H1 (cell line): ENCODE results near the gene NR2C2AP. TPM values are rescaled to one million over a fixed set of nuclear protein-coding genes. Genes with fewer than 3 reads are reported as not detected.

Experiments used
- ATF2 ChIP-seq: IDR thresholded peaks from 2 replicates; pipeline ENCODE4 v1.6.1; 2012; ENCODE audit warnings: low read length, inconsistent platforms
- MAX ChIP-seq: IDR thresholded peaks from 2 replicates; pipeline ENCODE4 v1.6.1; 2012; ENCODE audit warnings: inconsistent platforms
- TAF7 ChIP-seq: optimal IDR thresholded peaks from 2 replicates; pipeline ENCODE3; 2011; ENCODE audit warnings: low read depth, mild to moderate bottlenecking, inconsistent platforms, low read length, moderate library complexity, borderline replicate concordance
- TBP ChIP-seq: IDR thresholded peaks from 2 replicates; pipeline ENCODE4 v1.6.1; 2011; ENCODE audit warnings: low read depth, low read length, improper control_type of control experiment
- polyA plus RNA-seq, 7 experiments: library from polyadenylated mRNA; depleted of rRNA in 3 of 7; stranded (reverse) in 5 of 7; unstranded in 2 of 7; fragments of >200 nt in 5 of 7; fragments of 200-250 nt in 2 of 7; gene quantifications; 1 replicate in 5 of 7; 2 replicates in 1 of 7; 4 replicates in 1 of 7; pipeline versions ENCODE4 v1.2.1 to v1.2.3, GENCODE V29; 2011 to 2013; ENCODE audit warnings: missing spikeins in 2 of 7, mixed read lengths in 2 of 7
- total RNA-seq: library from RNA; stranded (reverse); fragmentation: NEBNext Ultra II Directional; extraction: Animal tissue kit (Norgen Biotek cat#: 25700); gene quantifications from 2 replicates; pipeline ENCODE4 v1.2.1, GENCODE V29; 2021

NR2C2AP gene
- total and polyA plus RNA-seq, 2 of the 8 experiments (the other 6 are each of a cell fraction or from before 2014, with no cell fraction given) = 16.4 to 20.5 TPM

GRCh38 chr19:19240476-19240875 lies 37.3 kb upstream of the NR2C2AP start (continued):
- no peak for TF ChIP-seq MAX
- no peak for TF ChIP-seq TBP
- TF ChIP-seq TAF7 = no peak
- no peak for TF ChIP-seq ATF2
- TF ChIP-seq, all 59 proteins: peak for 0
